Smooth muscle cell (in vitro differentiated cells): ENCODE results near the gene RMND5A. TPM values are rescaled to one million over a fixed set of nuclear protein-coding genes. Genes with fewer than 3 reads are reported as not detected.
"Not testable (repeated sequence)": the region's sequence is repeated elsewhere in the genome, so short reads cannot be mapped to it uniquely, and the experiment has no call there.

Source experiments
- DNase-seq: peaks from one replicate; lab custom pipeline; 2025; ENCODE audit not compliant: unreplicated experiment; lab: John Stamatoyannopoulos, UW
- H2AFZ ChIP-seq: fragments of 200-600 bp; sonication (generic); 2 replicates; pipeline ENCODE4 v1.6.0; 2016; ENCODE audit warnings: antibody characterized with exemption, low read depth, mild to moderate bottlenecking
- H3F3A ChIP-seq: fragments of 200-600 bp; sonication (generic); 2 replicates; pipeline ENCODE4 v1.6.0; 2017; ENCODE audit warnings: antibody characterized with exemption, low read depth
- H3K27ac ChIP-seq: fragments of 200-600 bp; sonication (generic); 2 replicates; pipeline ENCODE4 v1.5.1; 2016; ENCODE audit warnings: low read depth, mild to moderate bottlenecking
- H3K27me3 ChIP-seq: fragments of 200-600 bp; sonication (generic); 2 replicates; pipeline ENCODE4 v1.6.1; 2016; ENCODE audit warnings: low read depth, mild to moderate bottlenecking
- H3K36me3 ChIP-seq: fragments of 200-600 bp; sonication (generic); 2 replicates; pipeline ENCODE4 v1.5.1; 2016; ENCODE audit warnings: low read depth
- H3K4me1 ChIP-seq: fragments of 200-600 bp; sonication (generic); 2 replicates; pipeline ENCODE4 v1.5.1; 2016; ENCODE audit warnings: low read depth
- H3K4me2 ChIP-seq: fragments of 200-600 bp; sonication (generic); 2 replicates; pipeline ENCODE4 v1.6.0; 2016; ENCODE audit warnings: mild to moderate bottlenecking
- H3K4me3 ChIP-seq: fragments of 200-600 bp; sonication (generic); 2 replicates; pipeline ENCODE4 v1.5.1; 2016; ENCODE audit warnings: mild to moderate bottlenecking
- H3K79me2 ChIP-seq: fragments of 200-600 bp; sonication (generic); 2 replicates; pipeline ENCODE4 v1.6.0; 2016; ENCODE audit warnings: low read depth, mild to moderate bottlenecking
- H3K9ac ChIP-seq: fragments of 200-600 bp; sonication (generic); 2 replicates; pipeline ENCODE4 v1.6.0; 2016; ENCODE audit warnings: low read depth
- H3K9me3 ChIP-seq: fragments of 200-600 bp; sonication (generic); replicated peaks from 2 replicates; pipeline ENCODE4 v1.5.1; 2016; ENCODE audit warnings: low read depth
- H4K20me1 ChIP-seq: fragments of 200-600 bp; sonication (generic); 2 replicates; pipeline ENCODE4 v1.6.0; 2016; ENCODE audit warnings: low read depth
- WGBS: methylation state at CpG from one replicate; pipeline ENCODE4 v1.1.7; 2016; ENCODE audit warnings: low lambda C conversion rate; 5-methylcytosine and 5-hydroxymethylcytosine counted together
- polyA plus RNA-seq: library from polyadenylated mRNA; unstranded; fragments of >200 nt; fragmentation: Nextera tagmentation; extraction: Ambion mirVana; gene quantifications from 2 replicates; pipeline ENCODE4 v1.2.1, GENCODE V29; 2016
- total RNA-seq: library from RNA; depleted of rRNA; stranded (reverse); fragments of >200 nt; gene quantifications from 2 replicates; pipeline ENCODE4 v1.2.3, GENCODE V29; 2014
- TF ChIP-seq, protein P1 (sequence below): fragments of 200-600 bp; sonication (generic); IDR thresholded peaks from 2 replicates; pipeline ENCODE4 v1.5.1; 2017; ENCODE audit warnings: borderline replicate concordance, mild to moderate bottlenecking, antibody characterized with exemption; ENCODE audit not compliant: insufficient read depth, poor library complexity, severe bottlenecking

Gene RMND5A
- total and polyA plus RNA-seq, 2 experiments from 2014 or later = 6.0 to 26.8 TPM

DNA sequence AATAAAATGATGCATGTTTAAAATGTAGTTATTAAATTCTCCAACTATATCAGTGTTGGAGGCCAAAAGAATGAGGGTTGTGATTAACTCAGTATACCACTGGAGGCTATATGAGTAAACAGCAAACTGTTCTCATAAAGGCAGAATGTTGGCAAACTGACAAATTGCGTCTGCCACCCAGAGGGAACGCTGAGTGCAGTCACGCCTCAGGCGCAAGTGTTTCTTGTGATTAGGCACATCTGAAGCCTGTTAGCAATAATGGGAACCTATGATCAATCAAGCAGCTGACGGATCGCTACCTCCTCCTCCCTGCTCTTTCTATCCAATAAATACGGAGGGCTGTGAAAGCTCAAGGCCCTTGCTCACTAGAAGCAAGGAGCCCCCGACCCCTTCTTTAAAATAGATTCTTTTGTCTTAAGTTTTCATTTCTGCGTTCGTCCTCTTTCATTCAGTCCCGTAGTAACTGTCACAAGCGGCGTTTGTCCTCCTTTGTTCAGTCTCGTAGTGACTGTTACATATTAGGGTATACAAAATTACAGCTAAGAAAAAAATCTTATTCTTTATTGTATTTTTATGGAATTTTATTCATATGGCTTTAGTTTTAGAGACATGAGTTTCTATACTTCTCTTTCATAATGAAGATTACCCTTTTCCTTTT is 16.3 kb upstream of the RMND5A start:
- no peaks in the 10 kb centered on the region for H4K20me1 ChIP-seq
- no peaks in the 10 kb centered on the region for H3K79me2 ChIP-seq
- no peaks in the 10 kb centered on the region for H3K27me3 ChIP-seq
- H3K4me1 ChIP-seq = no peaks in the 10 kb centered on the region
- no peaks in the 10 kb centered on the region for H3F3A ChIP-seq
- no peak overlapping the region for H3K9ac ChIP-seq
- 89% methylated on average over 14 of the region's 14 CpGs for WGBS
- no peak overlapping the region for H3K4me2 ChIP-seq
- no peaks in the 10 kb centered on the region for H3K9me3 ChIP-seq
- TF ChIP-seq, protein P1, sequence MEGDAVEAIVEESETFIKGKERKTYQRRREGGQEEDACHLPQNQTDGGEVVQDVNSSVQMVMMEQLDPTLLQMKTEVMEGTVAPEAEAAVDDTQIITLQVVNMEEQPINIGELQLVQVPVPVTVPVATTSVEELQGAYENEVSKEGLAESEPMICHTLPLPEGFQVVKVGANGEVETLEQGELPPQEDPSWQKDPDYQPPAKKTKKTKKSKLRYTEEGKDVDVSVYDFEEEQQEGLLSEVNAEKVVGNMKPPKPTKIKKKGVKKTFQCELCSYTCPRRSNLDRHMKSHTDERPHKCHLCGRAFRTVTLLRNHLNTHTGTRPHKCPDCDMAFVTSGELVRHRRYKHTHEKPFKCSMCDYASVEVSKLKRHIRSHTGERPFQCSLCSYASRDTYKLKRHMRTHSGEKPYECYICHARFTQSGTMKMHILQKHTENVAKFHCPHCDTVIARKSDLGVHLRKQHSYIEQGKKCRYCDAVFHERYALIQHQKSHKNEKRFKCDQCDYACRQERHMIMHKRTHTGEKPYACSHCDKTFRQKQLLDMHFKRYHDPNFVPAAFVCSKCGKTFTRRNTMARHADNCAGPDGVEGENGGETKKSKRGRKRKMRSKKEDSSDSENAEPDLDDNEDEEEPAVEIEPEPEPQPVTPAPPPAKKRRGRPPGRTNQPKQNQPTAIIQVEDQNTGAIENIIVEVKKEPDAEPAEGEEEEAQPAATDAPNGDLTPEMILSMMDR = no peak
- H3K36me3 ChIP-seq = no peaks in the 10 kb centered on the region
- no peak overlapping the region for H3K27ac ChIP-seq
- no peak overlapping the region for H2AFZ ChIP-seq
- H3K4me3 ChIP-seq = no peak overlapping the region
- DNase-seq = no peak

DNA sequence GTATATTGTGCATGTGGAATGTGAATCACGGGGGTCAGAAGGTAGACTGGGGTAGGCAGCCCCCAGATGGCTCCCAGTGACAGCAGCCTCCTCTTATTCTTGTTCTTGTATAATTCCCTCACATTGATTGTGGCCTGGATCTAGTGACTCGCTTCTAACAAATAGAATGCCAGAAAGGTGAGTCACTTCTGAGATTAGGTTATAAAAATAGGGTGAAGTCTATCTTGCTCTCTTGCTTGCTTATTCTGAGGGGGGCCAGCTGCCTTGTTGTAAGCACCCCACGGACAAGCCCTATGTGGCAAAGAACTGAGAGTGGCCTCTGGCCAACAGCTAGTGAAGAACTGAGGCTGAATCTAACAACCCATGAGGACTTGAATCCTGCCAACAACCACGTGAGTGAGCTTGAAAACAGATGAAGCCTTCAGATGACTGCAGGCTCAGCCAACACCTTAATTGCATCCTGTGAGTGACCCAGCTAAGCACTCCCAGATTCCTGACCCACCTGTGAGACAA is 15.6 kb upstream of the RMND5A start:
- Histone ChIP-seq H3K36me3 (no peaks in the 10 kb centered on the region), H3F3A (no peaks in the 10 kb centered on the region), H3K9ac (no peak overlapping the region), H3K9me3 (no peaks in the 10 kb centered on the region), H3K27me3 (no peaks in the 10 kb centered on the region), H3K4me1 (no peaks in the 10 kb centered on the region), H3K27ac (no peak overlapping the region), H2AFZ (no peak overlapping the region), H4K20me1 (no peaks in the 10 kb centered on the region), H3K4me2 (no peak overlapping the region), H3K79me2 (no peaks in the 10 kb centered on the region), H3K4me3 (no peak overlapping the region)
- 61% methylated on average over 4 of the region's 4 CpGs for WGBS
- no peak for DNase-seq
- TF ChIP-seq, protein P1 = no peak

DNA sequence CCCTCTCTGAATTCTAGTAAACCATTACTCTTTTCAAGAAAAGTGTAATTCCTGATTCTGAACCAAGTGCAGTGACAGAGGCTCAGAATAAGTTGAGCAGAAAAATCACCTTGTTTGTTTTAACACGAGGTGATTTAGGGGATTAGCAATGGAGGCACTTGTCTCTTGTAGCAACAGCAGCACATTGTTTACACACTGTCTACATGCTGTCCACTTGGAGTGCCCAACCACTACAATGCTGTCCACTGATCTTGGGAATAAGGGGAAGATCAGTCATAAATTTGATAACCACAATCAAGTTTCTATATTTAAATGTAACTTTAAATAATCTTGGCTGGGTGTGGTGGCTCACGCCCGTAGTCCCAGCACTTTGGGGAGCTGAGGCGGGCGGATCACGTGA is 13.9 kb upstream of the RMND5A start:
- DNase-seq = no peak
- Histone ChIP-seq H4K20me1 (no peaks in the 10 kb centered on the region), H3K9ac (no peak overlapping the region), H3K27ac (no peak overlapping the region), H3K36me3 (no peaks in the 10 kb centered on the region), H3K79me2 (no peaks in the 10 kb centered on the region), H2AFZ (no peak overlapping the region), H3K4me3 (no peak overlapping the region), H3K9me3 (no peaks in the 10 kb centered on the region), H3K4me2 (no peak overlapping the region), H3F3A (no peaks in the 10 kb centered on the region), H3K27me3 (no peaks in the 10 kb centered on the region), H3K4me1 (no peaks in the 10 kb centered on the region)
- TF ChIP-seq, protein P1 = no peak
- WGBS = 93% methylated on average over 6 of the region's 6 CpGs

DNA sequence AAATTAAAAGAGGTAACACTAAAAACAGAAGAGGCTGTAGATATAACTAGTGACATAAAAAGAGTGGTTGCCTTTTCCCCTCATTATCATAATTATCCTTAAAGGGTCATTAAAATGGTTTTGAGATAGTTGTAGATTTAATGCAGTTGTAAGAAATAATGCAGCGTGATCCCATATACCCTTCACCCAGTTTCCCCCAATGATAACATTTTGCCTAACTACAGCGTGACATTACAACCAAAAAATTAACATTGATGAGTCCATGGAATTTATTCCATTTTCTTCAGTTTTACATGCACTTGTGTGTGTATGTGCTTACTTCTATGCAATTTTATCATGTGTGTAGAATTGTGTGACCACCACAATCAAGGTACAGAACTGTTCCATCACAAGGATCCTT is 13.2 kb upstream of the RMND5A start:
- Histone ChIP-seq H3K36me3 (no peaks in the 10 kb centered on the region), H3K27me3 (no peaks in the 10 kb centered on the region), H3K4me1 (no peaks in the 10 kb centered on the region), H3K4me3 (no peak overlapping the region), H3K9ac (no peak overlapping the region), H3K79me2 (no peaks in the 10 kb centered on the region), H3K4me2 (no peak overlapping the region), H3K9me3 (no peaks in the 10 kb centered on the region), H2AFZ (no peak overlapping the region), H3K27ac (no peak overlapping the region), H4K20me1 (no peaks in the 10 kb centered on the region), H3F3A (no peaks in the 10 kb centered on the region)
- TF ChIP-seq, protein P1 = no peak
- DNase-seq = no peak
- WGBS = 96% methylated on average over 2 of the region's 2 CpGs

DNA sequence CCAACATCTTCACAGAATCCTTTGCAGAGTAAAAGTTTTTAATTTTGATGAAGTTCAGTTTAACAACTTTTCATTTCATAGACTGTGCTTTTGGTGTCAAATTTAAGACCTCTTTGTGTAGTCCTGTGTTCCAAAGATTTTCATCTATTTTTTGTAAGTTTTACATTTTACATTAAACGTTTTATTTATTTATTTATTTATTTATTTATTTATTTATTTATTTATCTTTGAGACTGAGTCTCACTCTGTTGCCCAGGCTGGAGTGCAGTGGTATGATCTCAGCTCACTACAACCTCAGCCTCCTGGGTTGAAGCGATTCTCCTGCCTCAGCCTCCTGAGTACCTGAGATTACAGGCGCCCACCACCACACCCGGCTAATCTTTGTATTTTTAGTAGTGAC is 12.0 kb upstream of the RMND5A start:
- H3F3A ChIP-seq, H3K9me3 ChIP-seq, H3K4me2 ChIP-seq, H3K27ac ChIP-seq, H4K20me1 ChIP-seq, DNase-seq, H3K79me2 ChIP-seq, H3K4me3 ChIP-seq, H3K4me1 ChIP-seq, H3K36me3 ChIP-seq, H3K9ac ChIP-seq, H3K27me3 ChIP-seq, H2AFZ ChIP-seq: not testable (repeated sequence)
- WGBS = 95% methylated on average over 4 of the region's 4 CpGs
